Measurements from ENCODE around the gene WDR37.
A peak's percentile ranks its signal among the peaks of the same experiment; 100 is the strongest.
"Not testable (repeated sequence)": the region's sequence is repeated elsewhere in the genome, so short reads cannot be mapped to it uniquely, and the experiment has no call there.

WDR37 gene

GRCh38 chr10:1043532-1043995 is 12.6 kb upstream of the WDR37 start:
- peak in 1 of 5 experiments; percentile 76 for DNase-seq

- no peak for DNase-seq
Observed at GRCh38 chr10:1044146-1044545, 12.0 kb upstream of the WDR37 start.

DNA sequence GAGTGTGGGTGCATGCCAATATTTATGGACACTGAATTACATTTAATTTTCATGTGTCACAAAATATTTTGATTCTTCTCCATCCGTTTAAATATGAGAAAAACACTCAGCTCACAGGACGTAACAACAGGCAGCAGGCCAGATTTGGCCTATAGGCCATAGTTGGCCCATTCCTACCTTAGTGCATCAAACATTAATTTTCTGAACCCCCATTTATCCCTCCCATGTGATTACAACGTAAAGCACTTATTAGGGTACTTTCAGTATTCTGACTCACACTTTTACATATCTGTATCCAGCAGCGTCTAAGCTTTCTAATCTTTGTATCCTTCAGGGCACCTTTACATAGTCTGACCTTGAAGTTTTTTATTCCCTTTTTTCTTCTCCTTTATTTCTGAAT is 11.2 kb upstream of the WDR37 start:
- no peak for DNase-seq

- DNase-seq: no peak
Observed at GRCh38 chr10:1045415-1045814, 10.8 kb upstream of the WDR37 start.

DNA sequence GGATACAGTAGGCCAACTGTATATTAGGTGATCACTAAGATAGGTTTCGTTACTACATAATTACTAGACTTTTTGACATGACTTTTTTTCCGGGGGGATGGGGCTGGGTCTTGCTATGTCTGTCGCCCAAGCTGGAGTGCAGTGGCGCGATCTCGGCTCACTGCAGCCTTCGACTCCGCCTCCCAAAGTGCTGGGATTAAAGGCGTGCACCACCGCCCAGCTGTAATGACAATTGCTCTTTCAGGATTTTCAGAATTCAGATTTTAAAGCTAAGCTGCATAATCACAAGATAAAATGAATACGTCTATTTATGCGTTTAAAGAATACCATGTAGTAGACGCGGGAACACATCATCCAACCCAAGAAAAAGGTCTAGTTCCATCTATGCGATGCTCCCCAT is 8.2 kb upstream of the WDR37 start:
- peak in 1 of 5 experiments; percentile 59 for DNase-seq

GRCh38 chr10:1048349-1048731 is 7.8 kb upstream of the WDR37 start:
- DNase-seq: peak in 2 of 5 experiments; percentile 66 to 72

DNA sequence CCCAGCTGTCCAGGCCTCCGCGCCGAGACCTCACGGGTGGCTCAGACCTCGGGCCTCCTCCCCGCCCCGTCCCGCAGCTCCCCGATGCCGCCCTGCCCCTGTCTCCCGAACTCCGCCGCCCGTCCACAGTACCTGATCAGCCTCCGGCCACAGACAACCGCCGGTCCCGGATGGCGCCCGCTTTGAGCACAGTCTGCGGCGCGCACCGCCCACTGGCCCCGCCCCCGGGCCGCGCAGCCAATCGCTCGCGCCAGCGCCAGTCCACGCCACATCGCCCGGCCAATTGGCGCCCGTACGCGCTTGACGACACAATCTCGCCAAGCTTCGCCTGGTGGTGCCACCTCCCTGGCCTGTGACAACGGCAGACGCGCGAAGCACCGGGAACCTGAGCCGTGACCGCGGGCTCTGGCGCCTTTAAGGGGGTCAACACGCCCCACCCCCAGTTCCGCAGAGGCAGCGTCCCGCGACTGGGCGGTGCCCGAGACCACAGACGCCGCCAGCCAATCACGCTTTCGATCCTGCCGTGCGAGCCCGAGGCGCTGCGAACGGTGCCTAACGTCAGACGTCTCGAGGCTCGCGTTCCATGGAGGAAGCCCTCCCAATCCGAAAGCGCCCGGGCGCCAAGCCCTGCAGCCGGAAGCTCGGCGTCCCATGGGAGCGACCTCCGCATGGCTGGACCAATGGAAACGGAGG is 7.3 kb upstream of the WDR37 start, which contains the start of gene IDI1:
Gene IDI1 (minus strand): TSS at position 388 of the 693 bp plus-strand sequence. CDS start 116 bp downstream, at position 272.
- DNase-seq: peak; percentile 92 to 100 (median 96)

DNA sequence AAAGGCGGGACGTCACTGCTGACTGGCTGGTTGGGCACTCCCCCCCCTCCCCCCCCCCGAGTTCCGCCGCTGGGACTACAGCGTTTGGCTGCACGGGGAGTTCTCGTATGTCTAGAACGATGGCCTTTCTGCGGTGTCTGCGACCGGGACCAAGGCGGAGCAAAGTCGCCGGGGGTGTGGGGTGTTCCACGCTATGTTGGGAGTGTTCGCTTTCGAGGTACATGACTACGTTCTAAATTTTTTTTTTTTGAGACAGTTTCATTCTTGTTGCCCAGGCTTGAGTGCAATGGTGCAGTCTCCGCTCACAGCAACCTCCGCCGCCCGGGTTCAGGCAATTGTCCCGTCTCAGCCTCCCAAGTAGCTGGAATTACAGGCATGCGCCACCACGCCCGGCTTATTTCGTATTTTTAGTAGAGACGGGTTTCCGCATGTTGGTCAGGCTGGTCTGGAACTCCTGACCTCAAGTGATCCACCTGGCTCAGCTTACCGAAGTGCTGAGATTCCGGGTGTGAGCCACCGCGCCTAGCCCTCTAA is 6.7 kb upstream of the WDR37 start:
- no peak for DNase-seq

- peak in 2 of 5 experiments; percentile 27 to 52 for DNase-seq
Observed at GRCh38 chr10:1050145-1050544, 6.0 kb upstream of the WDR37 start.

GRCh38 chr10:1050554-1050953 is 5.6 kb upstream of the WDR37 start:
- DNase-seq: peak in 3 of 5 experiments; percentile 42 to 78 (median 49)

DNA sequence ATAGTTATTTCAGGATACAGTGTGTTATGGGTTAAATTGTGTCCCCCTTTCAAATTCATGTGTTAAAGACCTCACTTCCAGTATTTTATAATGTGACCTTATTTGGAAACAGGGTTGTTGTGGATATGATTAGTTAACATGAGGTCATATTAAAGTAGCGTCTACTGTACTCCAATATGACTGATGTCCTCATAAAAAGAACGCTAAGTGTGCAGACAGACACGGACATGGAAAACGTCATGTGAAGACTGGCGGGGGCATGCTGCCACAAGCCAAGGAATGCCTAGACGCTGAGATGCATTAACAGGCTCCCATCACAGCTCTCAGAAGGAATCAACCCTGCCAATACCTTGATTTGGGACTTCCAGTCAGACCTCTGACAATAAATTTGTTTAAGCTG is 1.5 kb upstream of the WDR37 start:
- DNase-seq: no peak

DNA sequence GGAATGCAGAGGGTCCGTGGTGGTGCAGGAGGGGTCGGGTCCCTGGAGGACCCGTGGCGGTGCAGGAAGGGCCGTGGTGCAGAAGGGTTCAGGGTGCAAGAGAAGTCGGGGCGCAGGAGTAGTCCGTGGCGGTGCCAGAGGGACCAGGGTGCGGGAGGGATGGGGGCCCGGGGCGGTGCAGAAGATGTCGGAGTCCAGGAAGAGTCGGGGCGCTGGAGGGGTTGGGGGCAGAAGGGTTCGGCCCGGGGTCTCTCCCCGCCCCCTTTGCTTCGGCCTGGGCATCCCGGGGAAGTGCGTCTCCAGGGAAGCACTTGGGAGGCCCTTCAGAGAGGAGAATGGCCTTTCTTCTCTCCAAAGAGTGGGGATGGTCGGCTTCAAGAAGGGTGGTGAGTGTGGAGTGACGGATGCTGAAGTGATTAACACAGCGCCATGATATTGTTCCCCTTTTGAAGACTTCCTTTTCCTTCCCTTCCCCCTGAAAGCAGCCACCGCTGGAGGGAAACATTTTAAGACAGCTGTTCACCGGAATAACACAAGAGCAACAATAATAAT is 997 bp downstream of the WDR37 start:
- no peak for DNase-seq

DNA sequence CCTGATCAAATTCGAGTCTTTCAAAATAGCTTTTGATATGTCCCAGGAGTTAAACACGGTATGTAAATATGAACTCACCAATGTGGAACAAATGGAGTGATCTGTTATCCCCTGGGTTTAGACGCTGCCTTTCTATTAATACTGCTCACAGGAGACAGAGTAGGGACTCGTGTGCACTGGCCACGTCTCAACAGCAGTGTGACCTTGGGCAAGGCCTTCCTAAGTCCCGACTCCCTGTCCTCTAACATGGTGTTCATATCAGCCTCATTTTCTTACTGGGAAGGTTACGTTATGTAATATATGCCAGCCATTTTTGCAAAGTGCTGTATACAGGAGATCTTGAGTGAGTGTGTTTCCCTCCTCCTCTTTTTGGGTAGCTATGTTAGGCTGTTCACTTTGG is 1.8 kb downstream of the WDR37 start:
- DNase-seq: no peak

DNA sequence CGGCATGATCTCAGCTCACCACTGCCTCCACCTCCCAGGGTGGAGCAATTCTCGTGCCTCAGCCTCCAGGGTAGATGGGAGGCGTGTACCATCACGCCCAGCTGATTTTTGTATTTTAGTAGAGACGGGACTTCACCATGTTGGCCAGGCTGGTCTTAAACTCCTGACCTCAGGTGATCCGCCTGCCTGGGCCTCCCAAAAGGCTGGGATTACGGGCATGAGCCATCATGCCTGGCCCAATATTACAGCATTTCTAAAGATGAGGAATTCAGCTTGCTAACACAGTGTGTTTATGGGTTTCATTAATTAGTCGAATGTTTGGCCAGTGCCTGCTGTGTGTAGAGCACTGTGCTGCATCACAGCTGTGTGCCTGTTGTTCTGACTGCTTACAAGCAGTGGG is 3.7 kb downstream of the WDR37 start:
- no peak for DNase-seq

GRCh38 chr10:1061930-1062774 is 6.0 kb downstream of the WDR37 start:
- no peak for DNase-seq

- peak in 2 of 5 experiments; percentile 60 to 77 for DNase-seq
Observed at GRCh38 chr10:1063232-1063865, 7.2 kb downstream of the WDR37 start.

GRCh38 chr10:1064964-1065247 is 8.7 kb downstream of the WDR37 start:
- no peak for DNase-seq

GRCh38 chr10:1066734-1067133 is 10.5 kb downstream of the WDR37 start:
- DNase-seq: not testable (repeated sequence)

GRCh38 chr10:1068380-1069361 is 12.5 kb downstream of the WDR37 start:
- DNase-seq: no peak

- DNase-seq: no peak
Observed at GRCh38 chr10:1070919-1071318, 14.7 kb downstream of the WDR37 start.

DNA sequence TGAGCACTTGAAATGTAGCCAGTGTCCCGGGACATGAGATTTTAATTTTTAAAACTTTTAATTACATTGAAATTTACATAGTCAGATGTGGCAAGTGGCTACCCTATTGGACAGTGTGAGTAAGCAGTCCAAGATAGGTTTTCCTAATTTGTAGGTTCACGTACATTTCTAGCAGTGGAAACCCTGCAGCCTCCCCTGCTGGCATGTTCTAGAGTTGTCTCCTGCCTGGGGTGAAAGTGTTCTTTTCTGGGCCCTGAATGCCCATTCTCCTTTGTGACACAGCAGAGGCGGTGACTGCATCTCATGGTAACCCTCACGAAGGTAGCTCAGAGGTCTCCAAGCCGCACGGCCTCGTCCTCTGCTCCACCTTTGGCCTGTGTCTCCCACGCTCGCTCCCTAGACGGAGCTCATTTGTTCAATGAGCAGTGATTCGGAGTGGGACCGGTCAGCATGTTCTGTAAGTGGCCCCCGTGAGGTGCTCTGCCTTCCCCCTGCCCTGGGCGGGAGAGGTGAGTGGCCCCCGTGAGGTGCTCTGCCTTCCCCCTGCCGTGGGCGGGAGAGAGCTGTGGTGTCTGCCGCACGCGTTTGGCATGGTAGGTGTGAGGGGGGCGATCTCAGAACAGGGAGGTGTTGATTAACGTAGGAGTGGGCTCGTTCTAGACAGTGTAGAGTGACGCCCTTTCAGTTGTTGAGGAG is 18.0 kb downstream of the WDR37 start:
- no peak for DNase-seq
